ENCODE data around the gene ZCCHC14. TPM values are rescaled to one million over a fixed set of nuclear protein-coding genes. Genes with fewer than 3 reads are reported as not detected.

ZCCHC14 gene
- total RNA-seq, 1 donor from 2014 or later = 15.9 TPM

DNA sequence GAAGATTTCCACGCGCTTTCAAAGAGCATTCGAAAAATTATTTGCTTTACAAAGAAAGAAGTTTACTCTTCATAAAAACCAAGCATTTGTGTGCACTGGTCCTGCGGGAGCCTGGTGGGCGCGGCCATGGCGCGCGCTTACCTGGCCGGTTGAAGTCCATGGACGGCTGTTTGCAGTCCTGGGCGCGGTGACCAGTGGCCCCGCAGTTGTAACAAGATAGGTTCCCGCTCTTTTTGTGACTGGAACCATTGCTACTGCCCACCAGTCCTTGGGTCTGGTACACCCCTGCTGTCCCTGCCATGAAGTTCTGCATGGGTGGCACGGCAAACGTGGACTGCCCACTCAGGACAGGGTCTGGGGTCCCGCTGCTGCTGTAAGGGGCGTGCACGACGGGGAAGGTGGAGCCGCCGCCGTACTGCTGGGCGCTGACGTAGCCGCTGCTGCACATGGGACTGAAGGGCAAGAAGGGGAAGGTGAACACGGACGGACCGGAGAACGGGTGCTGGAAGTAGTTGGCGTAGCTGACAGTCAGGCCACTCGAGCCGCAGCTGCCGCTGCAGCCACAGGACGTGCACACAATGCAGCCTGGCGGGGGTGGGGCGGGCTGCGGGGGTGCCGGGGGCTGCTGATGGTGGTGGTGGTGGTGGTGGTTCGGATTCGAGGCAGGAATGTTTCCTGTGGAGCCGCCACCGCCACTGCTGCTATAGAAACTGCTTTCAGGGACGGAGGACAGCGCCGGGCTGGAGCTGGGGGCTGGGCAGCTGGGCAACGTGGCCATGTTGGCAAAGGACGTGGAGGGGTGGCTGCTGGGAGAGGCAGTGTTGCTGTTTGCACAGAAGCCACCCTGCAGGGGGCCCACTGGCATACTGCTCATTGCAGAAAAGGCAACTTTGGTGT lies 81.2 kb downstream of the ZCCHC14 start:
- peak; percentile 11 for DNase-seq
- no peak overlapping the region for H3K27ac ChIP-seq (replicated peaks)
- no peak overlapping the region for H3K4me3 ChIP-seq
- TF ChIP-seq, protein P1, sequence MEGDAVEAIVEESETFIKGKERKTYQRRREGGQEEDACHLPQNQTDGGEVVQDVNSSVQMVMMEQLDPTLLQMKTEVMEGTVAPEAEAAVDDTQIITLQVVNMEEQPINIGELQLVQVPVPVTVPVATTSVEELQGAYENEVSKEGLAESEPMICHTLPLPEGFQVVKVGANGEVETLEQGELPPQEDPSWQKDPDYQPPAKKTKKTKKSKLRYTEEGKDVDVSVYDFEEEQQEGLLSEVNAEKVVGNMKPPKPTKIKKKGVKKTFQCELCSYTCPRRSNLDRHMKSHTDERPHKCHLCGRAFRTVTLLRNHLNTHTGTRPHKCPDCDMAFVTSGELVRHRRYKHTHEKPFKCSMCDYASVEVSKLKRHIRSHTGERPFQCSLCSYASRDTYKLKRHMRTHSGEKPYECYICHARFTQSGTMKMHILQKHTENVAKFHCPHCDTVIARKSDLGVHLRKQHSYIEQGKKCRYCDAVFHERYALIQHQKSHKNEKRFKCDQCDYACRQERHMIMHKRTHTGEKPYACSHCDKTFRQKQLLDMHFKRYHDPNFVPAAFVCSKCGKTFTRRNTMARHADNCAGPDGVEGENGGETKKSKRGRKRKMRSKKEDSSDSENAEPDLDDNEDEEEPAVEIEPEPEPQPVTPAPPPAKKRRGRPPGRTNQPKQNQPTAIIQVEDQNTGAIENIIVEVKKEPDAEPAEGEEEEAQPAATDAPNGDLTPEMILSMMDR (IDR thresholded peaks at IDR 0.05; ENCODE audit: borderline replicate concordance) = no peak
- peaks cover 80% of the 10 kb centered on the region for H3K36me3 ChIP-seq
- no peaks in the 10 kb centered on the region for H3K9me3 ChIP-seq (replicated peaks)
- intact Hi-C loops (cut with micrococcal nuclease) = no loop called here
- H3K4me1 ChIP-seq = no peaks in the 10 kb centered on the region
- no peaks in the 10 kb centered on the region for H3K27me3 ChIP-seq (ENCODE audit: low read depth)

DNA sequence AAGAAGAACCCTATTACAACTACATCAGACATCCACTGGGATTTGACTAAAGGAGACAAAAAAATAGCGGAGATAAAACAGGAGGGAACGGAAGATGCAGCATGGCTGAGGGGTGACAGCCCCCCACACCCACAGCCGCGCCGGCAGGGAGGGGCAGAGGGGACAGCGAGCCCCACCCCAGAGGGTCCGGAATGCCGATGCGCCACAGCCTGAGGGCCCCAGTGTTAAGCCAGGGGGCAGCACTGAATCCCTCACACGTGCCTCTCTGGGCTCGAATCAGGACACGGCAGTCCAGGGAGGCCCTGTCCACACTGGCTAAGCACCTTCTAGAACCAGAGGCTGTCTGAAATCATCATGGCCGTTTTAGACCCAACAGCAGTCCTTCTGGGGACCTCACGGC lies 81.9 kb downstream of the ZCCHC14 start:
- no peak overlapping the region for H3K27ac ChIP-seq (replicated peaks)
- no peaks in the 10 kb centered on the region for H3K9me3 ChIP-seq (replicated peaks)
- peak; percentile 4 for DNase-seq
- no peak overlapping the region for H3K4me3 ChIP-seq
- no peaks in the 10 kb centered on the region for H3K4me1 ChIP-seq
- H3K36me3 ChIP-seq = peaks cover 78% of the 10 kb centered on the region
- TF ChIP-seq, protein P1 (IDR thresholded peaks at IDR 0.05; ENCODE audit: borderline replicate concordance) = no peak
- intact Hi-C loops (cut with micrococcal nuclease) = no loop called here
- H3K27me3 ChIP-seq (ENCODE audit: low read depth) = no peaks in the 10 kb centered on the region

DNA sequence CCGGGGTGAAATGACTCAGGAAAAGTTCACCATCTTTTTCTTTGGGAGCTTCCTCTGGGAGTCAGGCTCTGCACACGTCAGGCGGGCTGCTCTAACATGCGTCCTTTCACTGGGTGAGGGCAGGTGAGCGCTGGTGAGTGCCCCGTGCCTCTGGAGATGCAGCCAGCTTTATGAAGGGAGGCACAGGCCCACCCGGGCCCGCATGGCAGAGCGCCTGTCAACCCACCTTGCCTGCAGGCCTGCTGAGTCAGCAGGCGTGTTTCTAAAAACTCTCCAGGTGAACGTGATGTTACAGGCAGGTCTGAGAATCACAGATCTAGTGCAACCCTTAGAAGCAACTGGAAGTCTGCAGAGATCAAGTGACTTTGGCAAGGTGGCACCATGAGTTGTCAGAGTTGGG lies 82.3 kb downstream of the ZCCHC14 start:
- Histone ChIP-seq H3K36me3 (peaks cover 78% of the 10 kb centered on the region), H3K27me3 (ENCODE audit: low read depth) (no peaks in the 10 kb centered on the region), H3K27ac (replicated peaks) (no peak overlapping the region), H3K4me3 (no peak overlapping the region), H3K4me1 (no peaks in the 10 kb centered on the region), H3K9me3 (replicated peaks) (no peaks in the 10 kb centered on the region)
- TF ChIP-seq, protein P1 (IDR thresholded peaks at IDR 0.05; ENCODE audit: borderline replicate concordance) = no peak
- DNase-seq = peak; percentile 8
- intact Hi-C loops (cut with micrococcal nuclease) = no loop called here

DNA sequence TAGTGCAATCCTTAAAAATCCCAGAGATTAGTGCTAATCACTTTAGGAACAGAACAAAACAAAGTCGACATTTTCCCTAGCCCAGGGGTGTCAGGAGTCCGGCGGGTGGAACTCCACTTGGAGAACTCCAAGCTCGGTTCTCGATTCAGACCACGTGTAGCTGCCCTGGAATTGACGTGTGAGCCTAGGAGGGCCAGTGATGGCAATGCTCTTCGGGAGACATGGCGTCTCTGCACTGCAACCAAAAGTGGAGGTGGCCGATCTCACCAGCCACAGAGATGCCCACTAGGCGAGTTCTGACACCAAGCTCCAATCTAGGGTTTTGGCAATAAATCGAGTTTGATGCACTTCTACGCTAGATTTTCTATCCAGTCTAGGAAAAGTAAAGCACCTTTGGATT lies 83.0 kb downstream of the ZCCHC14 start:
- TF ChIP-seq, protein P1 (IDR thresholded peaks at IDR 0.05; ENCODE audit: borderline replicate concordance) = no peak
- Histone ChIP-seq H3K27me3 (ENCODE audit: low read depth) (no peaks in the 10 kb centered on the region), H3K36me3 (peaks cover 78% of the 10 kb centered on the region), H3K9me3 (replicated peaks) (no peaks in the 10 kb centered on the region), H3K27ac (replicated peaks) (no peak overlapping the region), H3K4me1 (peaks cover 4% of the 10 kb centered on the region), H3K4me3 (no peak overlapping the region)
- peak; percentile 0 for DNase-seq
- intact Hi-C loops (cut with micrococcal nuclease) = no loop called here

DNA sequence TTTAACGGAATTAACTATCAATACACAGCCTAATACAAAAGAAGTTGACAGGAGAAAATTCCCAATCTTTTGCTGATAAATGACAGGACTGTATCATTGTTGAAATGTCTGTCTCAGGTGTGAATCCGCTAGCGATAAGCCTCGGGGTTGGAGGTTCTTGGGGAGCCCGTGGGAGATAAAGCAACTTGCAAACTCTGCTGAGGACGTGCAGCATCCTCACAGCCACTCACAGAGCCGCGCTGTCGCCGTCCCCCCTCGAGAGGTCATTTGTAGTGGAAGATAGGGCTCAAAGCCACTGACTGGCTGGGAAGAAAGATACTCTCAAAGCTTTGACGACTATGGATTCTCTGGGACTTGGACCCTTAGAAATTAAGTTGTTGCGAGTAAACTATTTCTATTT lies 83.7 kb downstream of the ZCCHC14 start:
- no peak overlapping the region for H3K27ac ChIP-seq (replicated peaks)

More for the DNA sequence above, 83.7 kb downstream of the ZCCHC14 start:
- Histone ChIP-seq H3K9me3 (replicated peaks) (no peaks in the 10 kb centered on the region), H3K4me3 (no peak overlapping the region), H3K27me3 (ENCODE audit: low read depth) (no peaks in the 10 kb centered on the region), H3K36me3 (peaks cover 78% of the 10 kb centered on the region), H3K4me1 (peaks cover 8% of the 10 kb centered on the region)
- intact Hi-C loops (cut with micrococcal nuclease) = no loop called here
- TF ChIP-seq, protein P1 (IDR thresholded peaks at IDR 0.05; ENCODE audit: borderline replicate concordance) = no peak
- peak; percentile 2 for DNase-seq
